ENCODE data around the gene PARVA. TPM values are rescaled to one million over a fixed set of nuclear protein-coding genes. Genes with fewer than 3 reads are reported as not detected.

The PARVA gene
- total RNA-seq, 1 experiment from 2014 or later: 13.2 TPM

DNA sequence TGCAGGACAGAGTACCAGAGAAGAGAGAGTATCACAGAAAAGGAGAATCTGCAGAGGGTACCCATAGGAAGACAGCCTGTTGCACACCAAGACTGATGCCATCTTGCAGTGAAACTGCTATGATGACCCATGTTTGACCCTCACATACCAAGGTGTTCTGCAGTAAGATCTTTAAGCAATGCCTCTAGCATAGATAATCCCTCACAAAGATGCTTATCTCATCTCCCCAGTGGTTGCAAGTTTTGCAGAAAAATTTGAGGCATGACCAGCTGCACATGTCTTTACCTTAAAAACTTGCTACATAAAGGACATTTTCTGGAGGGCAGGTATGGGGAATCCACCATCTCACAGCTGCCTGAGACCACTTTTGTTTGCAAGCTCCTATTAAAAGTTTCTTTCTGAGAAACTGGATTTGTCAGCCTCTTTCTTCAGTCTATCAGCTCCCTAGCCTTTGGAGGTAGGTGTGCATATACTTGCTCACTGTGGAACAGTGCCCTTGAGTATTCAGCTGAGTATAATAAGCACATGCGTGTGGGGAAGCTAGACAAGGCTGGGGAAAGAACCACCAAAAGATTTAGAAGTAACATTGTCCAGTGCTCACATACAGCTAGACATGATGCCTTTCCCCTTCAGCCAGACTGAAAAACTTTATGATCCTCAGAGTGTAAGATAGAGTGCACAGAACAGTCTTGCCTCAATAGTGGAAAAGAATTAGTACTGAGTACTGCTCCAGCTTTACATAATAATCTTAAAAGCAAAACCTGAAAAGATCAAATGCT is 196.5 kb downstream of the PARVA start:
- in situ Hi-C loops (cut with HindIII; ENCODE audit: low pct_unique_long_range_greater_than_20kb, low sequenced_read_pairs): no loop called here
- DNase-seq (ENCODE audit: low read depth, low spot score): no peak

DNA sequence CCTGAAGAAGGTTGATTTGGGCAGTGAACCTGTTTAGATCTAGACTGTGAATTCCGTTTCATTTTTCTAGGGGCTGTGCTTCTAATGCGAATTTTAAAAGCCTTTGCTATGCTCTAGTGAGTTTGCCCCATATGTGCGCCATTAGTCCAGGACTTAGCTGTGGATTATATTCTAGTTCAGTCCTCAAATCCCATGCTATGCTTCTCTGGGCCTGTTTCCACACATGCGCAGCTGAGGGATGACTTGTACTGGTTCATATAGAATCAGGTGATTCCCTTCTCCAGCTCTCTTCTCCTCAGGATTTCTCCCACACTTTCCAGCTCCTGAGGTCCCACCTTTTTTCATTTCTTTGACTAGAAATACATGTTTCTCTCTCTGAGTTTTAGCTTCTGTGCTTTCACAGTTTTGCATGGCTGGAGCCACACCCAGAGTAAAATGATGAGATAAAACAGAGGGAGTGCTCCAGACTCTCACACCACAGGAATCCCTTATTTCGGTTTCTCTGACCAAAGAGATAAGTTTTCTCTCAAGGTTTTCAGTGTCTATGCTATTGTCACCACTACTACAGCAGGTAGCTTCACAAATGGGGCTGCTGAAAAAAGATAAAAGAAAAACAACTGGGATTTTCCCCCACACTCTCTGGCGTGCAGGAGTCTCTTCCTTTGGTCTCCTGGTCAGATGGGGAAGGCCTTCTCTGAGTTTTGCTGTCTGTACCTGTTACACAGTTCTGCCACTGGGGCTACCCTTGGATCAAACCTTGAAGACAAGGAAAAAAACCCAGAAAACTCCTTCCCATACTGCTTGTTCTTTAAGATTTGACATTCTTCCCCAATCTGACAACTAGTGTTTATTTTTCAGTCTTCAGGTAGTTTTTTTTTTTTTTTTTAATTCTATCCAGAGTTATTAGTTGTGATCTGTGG is 200.6 kb downstream of the PARVA start:
- DNase-seq (ENCODE audit: low read depth, low spot score): peak; percentile 40
- in situ Hi-C loops (cut with HindIII; ENCODE audit: low pct_unique_long_range_greater_than_20kb, low sequenced_read_pairs): no loop called here

DNA sequence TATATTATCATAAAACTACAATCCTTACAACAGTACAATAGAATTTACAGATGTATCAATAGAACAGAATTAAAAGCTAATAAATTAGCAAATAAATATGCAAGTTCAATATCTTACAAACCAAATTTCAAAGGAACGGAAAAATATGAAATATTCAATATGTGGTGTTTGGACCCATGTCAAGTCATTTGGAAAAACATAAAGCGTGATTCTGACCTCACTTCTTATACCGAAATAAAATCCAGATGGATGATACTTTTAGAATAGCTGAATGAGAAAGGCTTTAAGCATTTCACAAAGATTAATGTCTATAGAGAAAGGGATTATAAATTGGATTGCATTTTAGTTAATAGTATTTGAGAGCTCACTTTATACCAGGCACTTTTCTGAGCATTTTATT is 204.0 kb downstream of the PARVA start:
- DNase-seq (ENCODE audit: low read depth, low spot score): no peak
- in situ Hi-C loops (cut with HindIII; ENCODE audit: low pct_unique_long_range_greater_than_20kb, low sequenced_read_pairs): no loop called here

DNA sequence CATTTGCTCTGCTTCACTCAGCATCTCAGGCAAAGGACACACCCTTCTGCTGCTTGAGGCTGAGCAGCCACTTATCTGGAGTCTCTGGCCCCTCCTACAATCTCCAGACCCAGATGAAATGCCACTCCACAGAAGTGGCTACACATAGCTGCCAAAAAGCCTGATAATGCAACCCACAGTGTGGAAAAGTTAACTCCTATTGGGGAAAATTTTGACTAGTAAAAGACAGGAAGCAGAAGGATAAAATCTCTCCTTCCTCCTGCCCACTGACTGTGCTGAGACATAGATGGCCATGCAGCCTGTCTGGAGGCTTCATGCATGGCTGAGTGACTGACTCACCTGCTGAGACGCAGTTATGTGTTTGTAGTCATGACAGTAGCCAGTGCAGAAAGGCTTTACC is 204.6 kb downstream of the PARVA start:
- in situ Hi-C loops (cut with HindIII; ENCODE audit: low pct_unique_long_range_greater_than_20kb, low sequenced_read_pairs): no loop called here
- DNase-seq (ENCODE audit: low read depth, low spot score): no peak
